Neural cell (in vitro differentiated cells): ENCODE results near the gene CPEB1. TPM values are rescaled to one million over a fixed set of nuclear protein-coding genes. Genes with fewer than 3 reads are reported as not detected.

ENCODE experiments used
- H2AFZ ChIP-seq: fragments of 200-600, 300-800 bp; sonication (generic), shearing (Covaris generic); 2 replicates; pipeline ENCODE4 v1.6.0; 2014; ENCODE audit warnings: low read depth, mild to moderate bottlenecking, antibody characterized with exemption, low read length, moderate library complexity
- H3F3A ChIP-seq: fragments of 200-600 bp; shearing (Covaris generic); 2 replicates; pipeline ENCODE4 v1.6.1; 2016; ENCODE audit warnings: mild to moderate bottlenecking, moderate library complexity, mixed read lengths, antibody characterized with exemption, low read length; ENCODE audit not compliant: insufficient read depth, poor library complexity, severe bottlenecking
- H3K27ac ChIP-seq: fragments of 200-600, 300-800 bp; sonication (generic), shearing (Covaris generic); 2 replicates; pipeline ENCODE4 v1.5.1; 2014; ENCODE audit warnings: mild to moderate bottlenecking, low read length, moderate library complexity
- H3K27me3 ChIP-seq: fragments of 300-800, 200-600 bp; sonication (generic), shearing (Covaris generic); 2 replicates; pipeline ENCODE4 v1.6.0; 2014; ENCODE audit warnings: mild to moderate bottlenecking, low read depth, low read length, moderate library complexity; ENCODE audit not compliant: insufficient read depth
- H3K36me3 ChIP-seq: fragments of 300-800, 200-600 bp; sonication (generic), shearing (Covaris generic); 2 replicates; pipeline ENCODE4 v1.5.1; 2014; ENCODE audit warnings: mild to moderate bottlenecking, antibody characterized with exemption, low read length, moderate library complexity; ENCODE audit not compliant: insufficient read depth
- H3K4me2 ChIP-seq: fragments of 300-800, 200-600 bp; sonication (generic), shearing (Covaris generic); 2 replicates; pipeline ENCODE4 v1.6.0; 2014; ENCODE audit warnings: mild to moderate bottlenecking, low read length
- H3K4me3 ChIP-seq: fragments of 300-800, 200-600 bp; sonication (generic), shearing (Covaris generic); 2 replicates; pipeline ENCODE4 v1.5.1; 2014; ENCODE audit warnings: mild to moderate bottlenecking, low read length, moderate library complexity
- H3K79me2 ChIP-seq: fragments of 200-600 bp; shearing (Covaris generic); replicated peaks from 2 replicates; pipeline ENCODE4 v1.6.0; 2014; ENCODE audit warnings: mild to moderate bottlenecking, low read length, moderate library complexity; ENCODE audit not compliant: insufficient read depth
- H3K9ac ChIP-seq: fragments of 300-800, 200-600 bp; sonication (generic), shearing (Covaris generic); 2 replicates; pipeline ENCODE4 v1.6.1; 2016; ENCODE audit warnings: mild to moderate bottlenecking, low read length, mixed read lengths
- H3K9me2 ChIP-seq: fragments of 200-600 bp; shearing (Covaris generic); 2 replicates; pipeline ENCODE4 v1.6.1; 2016; ENCODE audit warnings: mild to moderate bottlenecking, low read length, mixed read lengths; ENCODE audit not compliant: insufficient read depth
- H3K9me3 ChIP-seq: fragments of 200-600, 300-800 bp; sonication (generic), shearing (Covaris generic); 2 replicates; pipeline ENCODE4 v1.6.1; 2016; ENCODE audit warnings: mild to moderate bottlenecking, mixed run types, low read length, moderate library complexity, mixed read lengths
- H4K20me1 ChIP-seq: fragments of 200-600 bp; shearing (Covaris generic); 2 replicates; pipeline ENCODE4 v1.6.1; 2016; ENCODE audit warnings: mild to moderate bottlenecking, mixed run types; ENCODE audit not compliant: insufficient read depth
- CTCF ChIP-seq: fragments of 450-650 bp; IDR thresholded peaks from 2 replicates; pipeline ENCODE4 v1.5.1; 2014; ENCODE audit warnings: antibody characterized with exemption, mild to moderate bottlenecking, moderate library complexity; ENCODE audit not compliant: poor library complexity, severe bottlenecking
- EP300 ChIP-seq: fragments of 450-650 bp; conservative IDR thresholded peaks from 2 replicates; pipeline ENCODE4 v1.6.1; 2014; ENCODE audit warnings: antibody characterized with exemption, mild to moderate bottlenecking, moderate library complexity; ENCODE audit not compliant: poor library complexity, severe bottlenecking
- EZH2 ChIP-seq: fragments of 200-600, 300-800 bp; shearing (Covaris generic), sonication (generic); IDR thresholded peaks from 2 replicates; pipeline ENCODE4 v1.6.1; 2014; ENCODE audit warnings: antibody characterized with exemption, low read length, borderline replicate concordance, mild to moderate bottlenecking; ENCODE audit not compliant: insufficient read depth, poor library complexity, severe bottlenecking
- MXI1 ChIP-seq: fragments of 450-650 bp; conservative IDR thresholded peaks from 2 replicates; pipeline ENCODE4 v1.6.1; 2014; ENCODE audit warnings: antibody characterized with exemption, mild to moderate bottlenecking; ENCODE audit not compliant: poor library complexity, severe bottlenecking
- POLR2AphosphoS5 ChIP-seq: IDR thresholded peaks from 2 replicates; pipeline ENCODE4 v1.6.1; 2012
- RAD21 ChIP-seq: fragments of 450-650 bp; conservative IDR thresholded peaks from 2 replicates; pipeline ENCODE4 v1.6.1; 2014; ENCODE audit warnings: antibody characterized with exemption, mild to moderate bottlenecking, moderate library complexity
- REST ChIP-seq: IDR thresholded peaks from 2 replicates; pipeline ENCODE4 v1.6.1; 2012; ENCODE audit warnings: borderline replicate concordance
- SMC3 ChIP-seq: fragments of 450-650 bp; conservative IDR thresholded peaks from 2 replicates; pipeline ENCODE4 v1.6.1; 2014; ENCODE audit warnings: antibody characterized with exemption, mild to moderate bottlenecking, moderate library complexity; ENCODE audit not compliant: poor library complexity
- TAF1 ChIP-seq: IDR thresholded peaks from 2 replicates; pipeline ENCODE4 v1.6.1; 2012; ENCODE audit warnings: low read depth
- polyA plus RNA-seq: library from polyadenylated mRNA; depleted of rRNA; stranded (reverse); fragments of >200 nt; gene quantifications from 2 replicates; pipeline ENCODE4 v1.2.3, GENCODE V29; 2014

The CPEB1 gene
- polyA plus RNA-seq, 1 donor from 2014 or later: 0.61 TPM

- no peak overlapping the region for H2AFZ ChIP-seq
- no peaks in the 10 kb centered on the region for H3K9me2 ChIP-seq
- H3K4me3 ChIP-seq: no peak overlapping the region
- TF ChIP-seq EZH2 (no peak), EP300 (no peak), REST (no peak), MXI1 (no peak), POLR2AphosphoS5 (no peak), SMC3 (no peak), CTCF (no peak), TAF1 (no peak), RAD21 (no peak)
- H3K4me2 ChIP-seq: no peak overlapping the region
- no peaks in the 10 kb centered on the region for H4K20me1 ChIP-seq
- H3K79me2 ChIP-seq: no peaks in the 10 kb centered on the region
- H3F3A ChIP-seq: no peaks in the 10 kb centered on the region
- no peaks in the 10 kb centered on the region for H3K36me3 ChIP-seq
- peaks cover 11% of the 10 kb centered on the region for H3K27me3 ChIP-seq
- no peak overlapping the region for H3K27ac ChIP-seq
- no peak overlapping the region for H3K9ac ChIP-seq
- H3K9me3 ChIP-seq: no peaks in the 10 kb centered on the region
These were observed 9.6 kb upstream of the CPEB1 start for GRCh38 chr15:82656641-82657266.

GRCh38 chr15:82655606-82656005 is 8.4 kb upstream of the CPEB1 start:
- Histone ChIP-seq H3K79me2 (no peaks in the 10 kb centered on the region), H4K20me1 (no peaks in the 10 kb centered on the region), H3K27me3 (peaks cover 11% of the 10 kb centered on the region), H3K4me2 (no peak overlapping the region), H3K4me3 (no peak overlapping the region), H3K9me2 (no peaks in the 10 kb centered on the region), H3F3A (no peaks in the 10 kb centered on the region), H2AFZ (no peak overlapping the region), H3K9me3 (no peaks in the 10 kb centered on the region), H3K9ac (no peak overlapping the region), H3K36me3 (no peaks in the 10 kb centered on the region), H3K27ac (no peak overlapping the region)
- TF ChIP-seq MXI1 (no peak), REST (no peak), SMC3 (no peak), POLR2AphosphoS5 (no peak), EZH2 (no peak), CTCF (no peak), EP300 (no peak), TAF1 (no peak), RAD21 (no peak)
